Measurements from ENCODE around the gene POLD2.

DNA sequence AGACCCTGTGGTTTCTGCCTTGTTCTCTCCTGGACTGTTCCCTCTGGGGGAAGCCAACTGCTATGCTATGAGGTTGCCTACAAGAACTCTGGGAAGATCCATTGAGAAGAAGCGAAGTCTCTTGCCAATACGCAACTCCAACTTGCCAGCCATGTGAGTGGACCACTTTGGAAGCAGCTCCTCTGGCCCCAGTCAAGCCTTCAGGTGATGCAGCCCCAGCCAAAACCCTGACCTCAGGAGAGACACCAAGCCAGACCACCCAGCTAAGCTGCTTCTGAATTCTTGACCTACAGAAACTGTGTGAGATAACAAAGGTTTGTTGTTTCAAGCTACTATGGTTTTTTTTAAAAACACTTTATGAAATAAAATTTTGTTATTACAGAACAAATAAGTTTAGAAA is 38.0 kb upstream of the POLD2 start:
- no peak for TF ChIP-seq POLR2A (IDR thresholded peaks at IDR 0.05)
- TF ChIP-seq, protein P1, sequence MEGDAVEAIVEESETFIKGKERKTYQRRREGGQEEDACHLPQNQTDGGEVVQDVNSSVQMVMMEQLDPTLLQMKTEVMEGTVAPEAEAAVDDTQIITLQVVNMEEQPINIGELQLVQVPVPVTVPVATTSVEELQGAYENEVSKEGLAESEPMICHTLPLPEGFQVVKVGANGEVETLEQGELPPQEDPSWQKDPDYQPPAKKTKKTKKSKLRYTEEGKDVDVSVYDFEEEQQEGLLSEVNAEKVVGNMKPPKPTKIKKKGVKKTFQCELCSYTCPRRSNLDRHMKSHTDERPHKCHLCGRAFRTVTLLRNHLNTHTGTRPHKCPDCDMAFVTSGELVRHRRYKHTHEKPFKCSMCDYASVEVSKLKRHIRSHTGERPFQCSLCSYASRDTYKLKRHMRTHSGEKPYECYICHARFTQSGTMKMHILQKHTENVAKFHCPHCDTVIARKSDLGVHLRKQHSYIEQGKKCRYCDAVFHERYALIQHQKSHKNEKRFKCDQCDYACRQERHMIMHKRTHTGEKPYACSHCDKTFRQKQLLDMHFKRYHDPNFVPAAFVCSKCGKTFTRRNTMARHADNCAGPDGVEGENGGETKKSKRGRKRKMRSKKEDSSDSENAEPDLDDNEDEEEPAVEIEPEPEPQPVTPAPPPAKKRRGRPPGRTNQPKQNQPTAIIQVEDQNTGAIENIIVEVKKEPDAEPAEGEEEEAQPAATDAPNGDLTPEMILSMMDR (IDR thresholded peaks at IDR 0.05) = no peak

Measured in breast epithelium (tissue), 3 donors.